COLO668 (cell line): ENCODE results near the gene PRSS21.

Experiments used
- DNase-seq: peaks from one replicate; lab custom pipeline; 2025; ENCODE audit not compliant: unreplicated experiment; lab: John Stamatoyannopoulos, UW

The PRSS21 gene

GRCh38 chr16:2816751-2817339, at the start of gene PRSS21:
TSS of gene PRSS21 (plus strand) at chr16:2817237. CDS start at chr16:2817269, 32 bp downstream.
- DNase-seq: no peak

DNA sequence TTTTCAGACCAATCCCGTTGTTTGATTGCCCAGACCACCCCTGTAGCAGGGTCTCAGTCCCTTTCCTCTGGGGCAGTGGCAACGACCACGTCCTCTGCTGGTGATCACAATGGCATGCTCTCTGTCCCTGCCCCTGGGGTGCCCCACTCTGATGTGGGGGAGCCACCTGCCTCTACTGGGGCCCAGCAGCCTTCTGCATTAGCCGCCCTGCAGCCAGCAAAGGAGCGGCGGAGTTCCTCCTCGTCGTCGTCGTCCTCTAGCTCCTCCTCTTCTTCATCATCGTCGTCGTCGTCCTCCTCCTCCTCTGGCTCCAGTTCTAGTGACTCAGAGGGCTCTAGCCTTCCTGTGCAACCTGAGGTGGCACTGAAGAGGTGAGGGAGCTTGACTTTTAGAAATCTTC, 49.1 kb upstream of the PRSS21 start:
- no peak for DNase-seq

DNA sequence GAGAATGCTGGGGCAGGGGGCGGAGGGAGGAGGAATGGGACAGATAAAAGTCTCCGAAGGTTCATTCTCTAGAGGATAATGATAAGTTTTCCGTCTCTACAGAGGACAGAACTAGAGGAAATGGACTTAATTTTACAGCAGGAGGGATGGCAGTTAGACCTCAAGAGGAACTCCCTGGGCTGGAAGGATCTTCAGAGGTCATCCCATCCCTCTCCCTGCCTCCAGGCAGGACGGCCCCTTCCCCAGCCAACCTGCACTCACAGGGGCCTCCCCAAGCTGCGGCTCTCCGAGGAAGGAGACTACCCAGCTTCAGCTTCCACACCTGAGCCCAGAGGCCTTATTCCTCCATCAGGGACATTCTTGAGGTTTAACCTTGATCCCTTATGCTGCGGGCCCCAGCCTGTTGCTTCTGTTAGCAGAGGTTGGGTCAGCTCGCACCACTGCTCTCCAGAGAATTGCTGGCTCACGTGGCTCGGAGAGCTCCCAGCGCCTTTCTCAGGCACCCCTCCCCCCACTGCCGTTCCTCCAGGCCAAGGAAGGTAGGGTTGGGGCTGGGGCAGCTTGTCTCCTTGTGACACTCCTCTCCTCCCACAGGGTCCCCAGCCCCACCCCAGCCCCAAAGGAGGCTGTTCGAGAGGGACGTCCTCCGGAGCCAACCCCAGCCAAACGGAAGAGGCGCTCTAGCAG, 48.5 kb upstream of the PRSS21 start:
- DNase-seq: no peak

GRCh38 chr16:2769100-2769529, 47.9 kb upstream of the PRSS21 start:
- no peak for DNase-seq

- no peak for DNase-seq
These were observed 47.4 kb upstream of the PRSS21 start for GRCh38 chr16:2769675-2770056.

- DNase-seq: no peak
These were observed 46.7 kb upstream of the PRSS21 start for GRCh38 chr16:2770057-2770951.

- no peak for DNase-seq
These were observed 45.3 kb upstream of the PRSS21 start for GRCh38 chr16:2771496-2772402.

GRCh38 chr16:2773188-2773968, 43.7 kb upstream of the PRSS21 start:
- DNase-seq: no peak

DNA sequence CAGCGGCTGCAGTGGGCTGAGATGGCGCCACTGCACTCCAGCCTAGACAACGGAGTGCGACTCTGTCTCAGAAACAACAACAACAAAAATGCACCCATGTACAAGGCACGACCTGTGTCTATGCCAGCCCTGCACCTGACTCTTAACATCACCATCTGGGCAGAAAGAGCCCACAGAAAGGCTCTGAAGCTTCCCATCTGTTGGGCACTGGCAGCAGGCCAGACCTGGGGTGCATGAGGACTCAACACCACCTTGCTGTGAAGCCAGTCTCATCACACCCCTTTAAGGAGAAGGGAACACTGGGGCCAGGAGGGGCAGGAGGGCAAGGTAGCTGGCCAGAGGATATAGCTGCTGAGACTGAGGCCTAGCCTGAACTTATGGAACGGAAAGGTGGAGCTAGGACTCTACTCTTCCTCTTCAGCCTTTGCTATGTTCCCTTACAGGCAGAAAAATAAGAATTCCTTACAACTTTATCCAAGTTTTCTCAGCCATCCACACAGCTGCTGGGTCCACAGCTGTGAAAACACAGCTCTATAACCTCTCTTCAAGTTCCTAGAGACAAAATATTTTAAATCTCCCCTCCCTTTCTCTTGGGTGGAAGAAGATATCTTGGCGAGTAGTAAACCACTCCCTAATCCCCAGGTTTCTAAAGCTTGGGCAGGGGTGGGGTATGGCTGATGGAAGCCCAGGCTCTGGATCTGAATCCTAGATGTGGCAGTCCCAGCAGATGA, 42.7 kb upstream of the PRSS21 start:
- no peak for DNase-seq

GRCh38 chr16:2775131-2775716, 41.8 kb upstream of the PRSS21 start:
- DNase-seq: no peak

DNA sequence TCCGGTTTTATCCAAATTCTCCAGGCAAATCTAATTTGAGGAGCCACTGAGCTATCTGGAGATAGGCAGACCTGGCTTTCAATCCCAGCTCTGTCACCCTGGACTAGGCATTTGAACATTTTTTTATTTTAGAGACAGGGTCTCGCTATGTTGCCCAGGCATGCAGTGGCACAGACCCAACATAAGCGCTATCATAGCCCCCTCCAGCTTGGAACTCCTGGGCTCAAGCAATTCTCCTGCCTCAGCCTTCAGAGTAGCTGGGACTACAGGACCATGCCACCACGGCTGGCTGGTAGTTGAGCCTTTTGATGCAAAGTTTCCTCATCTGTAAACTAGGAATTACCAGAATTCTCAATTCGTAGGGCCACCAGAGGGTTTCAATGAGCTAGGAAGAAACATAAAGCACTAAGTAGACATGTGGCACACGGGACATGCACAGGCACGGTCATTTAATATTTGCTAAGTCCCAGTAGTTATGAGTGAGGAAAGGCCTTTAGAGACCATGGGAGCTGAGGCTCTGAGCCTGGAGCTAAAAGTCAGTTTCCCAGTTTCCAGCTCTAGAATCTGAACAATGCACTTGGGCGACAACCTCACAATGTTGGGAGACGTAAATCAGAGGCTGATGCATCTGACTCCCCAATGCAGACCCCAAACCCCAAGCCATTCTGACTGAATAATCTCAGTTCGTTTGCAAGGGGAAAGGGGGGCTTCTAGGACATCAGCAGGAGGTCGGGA, 41.1 kb upstream of the PRSS21 start:
- no peak for DNase-seq

GRCh38 chr16:2776500-2777139, 40.4 kb upstream of the PRSS21 start:
- peak; percentile 43 for DNase-seq

DNA sequence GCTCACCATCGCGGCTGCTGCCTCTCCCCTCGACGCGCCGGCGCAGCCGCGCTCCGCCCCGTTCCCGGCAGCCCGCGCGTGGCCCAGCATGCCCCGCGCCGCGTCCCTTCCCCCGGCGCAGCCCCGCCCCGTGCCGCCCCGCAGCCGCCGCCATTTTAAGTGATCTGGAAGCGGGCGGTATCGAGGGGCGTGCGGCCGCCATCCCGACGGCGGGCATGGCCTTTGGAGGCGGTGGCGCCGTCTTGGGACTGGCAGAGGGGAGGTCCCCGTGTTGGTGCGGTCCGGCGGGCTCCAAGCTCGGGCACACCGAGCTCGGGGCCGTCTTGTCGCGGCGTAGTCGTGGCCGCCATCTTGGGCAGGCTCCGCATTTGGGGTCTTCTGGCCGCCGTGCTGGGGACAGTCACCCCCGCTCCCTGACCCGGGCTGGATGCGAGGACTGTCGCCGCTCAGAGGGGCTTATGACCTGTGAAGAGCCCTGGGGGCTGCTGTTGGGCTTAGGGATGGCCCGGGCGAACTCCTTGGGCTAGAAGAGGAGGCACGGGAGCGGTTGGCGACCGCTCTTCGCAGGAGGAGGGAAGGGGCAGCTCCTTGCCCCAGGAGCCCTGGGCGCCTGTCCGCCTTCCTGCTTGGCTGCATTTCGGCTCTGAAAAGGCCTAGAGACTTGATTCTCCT, 39.7 kb upstream of the PRSS21 start, which contains the start of gene ELOB:
ELOB (minus strand) TSS at position 50 of the 672 bp plus-strand sequence; CDS start at position 9, 41 bp downstream.
- DNase-seq: peak; percentile 94

- peak; percentile 31 for DNase-seq
These were observed 39.0 kb upstream of the PRSS21 start for GRCh38 chr16:2777903-2778629.

DNA sequence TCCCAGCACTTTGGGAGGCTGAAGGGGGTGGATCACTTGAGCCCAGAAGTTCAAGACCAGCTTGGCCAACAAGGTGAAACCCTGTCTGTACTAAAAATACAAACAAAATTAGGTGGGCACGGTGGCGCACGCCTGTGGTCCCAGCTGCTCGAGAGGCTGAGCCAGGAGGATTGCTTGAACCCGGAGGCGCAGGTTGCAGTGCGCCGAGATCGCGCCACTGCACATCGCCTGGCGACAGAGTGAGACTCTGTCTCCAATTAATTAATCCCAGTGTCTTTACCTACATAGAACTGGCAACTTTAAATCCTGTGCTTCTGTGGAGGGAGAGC, 38.4 kb upstream of the PRSS21 start:
- DNase-seq: no peak

GRCh38 chr16:2779151-2779920, 37.7 kb upstream of the PRSS21 start:
- DNase-seq: no peak
